ENCODE measurements around the gene RNF11.

- TF ChIP-seq CTCF (conservative IDR thresholded peaks at IDR 0.05; ENCODE audit: low read depth, low read length) (no peak), EZH2 (IDR thresholded peaks at IDR 0.05; ENCODE audit: borderline replicate concordance, low read depth, low read length, poor library complexity, severe bottlenecking) (no peak)
Observed at GRCh38 chr1:51266181-51266580, 30.1 kb downstream of the RNF11 start.
